Omental fat pad (tissue), 4 donors: Measurements from ENCODE around the gene SERPINA5. TPM values are rescaled to one million over a fixed set of nuclear protein-coding genes. Genes with fewer than 3 reads are reported as not detected.

ENCODE experiments used
- ATAC-seq: fragments of 150-250 bp; one replicate; pipeline ENCODE4 v1.9.1; 2016; ENCODE audit warnings: mild to moderate bottlenecking, moderate library complexity; ENCODE audit not compliant: low FRiP score
- DNase-seq: peaks from one replicate; pipeline ENCODE4 v3.0.0-alpha.2; 2019; ENCODE audit warnings: low spot score
- CTCF ChIP-seq, 3 donors: fragments of 450-650 bp; IDR thresholded peaks; one replicate each; pipeline ENCODE4 v1.5.1; 2016 to 2017; ENCODE audit warnings: antibody characterized with exemption in 3 of 3, mild to moderate bottlenecking in 3 of 3, moderate library complexity in 2 of 3
- total RNA-seq, 4 donors: library from RNA; depleted of rRNA; stranded (reverse); fragments of >200 nt; gene quantifications; one replicate each; pipeline ENCODE4 v1.1.0, GENCODE V29; 2016

The SERPINA5 gene
- total RNA-seq, 4 donors from 2014 or later, result 0.24 to 4.3 (median 0.48) TPM

- TF ChIP-seq CTCF (IDR thresholded peaks at IDR 0.05), result no peak
- no peak for DNase-seq
- no peak for ATAC-seq
Measured at GRCh38 chr14:94617988-94618822, 37.0 kb downstream of the SERPINA5 start.

- TF ChIP-seq CTCF (IDR thresholded peaks at IDR 0.05), result no peak
- ATAC-seq (no peak), DNase-seq (no peak)
Measured at GRCh38 chr14:94619297-94619696, 38.1 kb downstream of the SERPINA5 start.

GRCh38 chr14:94620597-94620996, 39.4 kb downstream of the SERPINA5 start:
- DNase-seq, result no peak
- ATAC-seq, result no peak
- no peak for TF ChIP-seq CTCF (IDR thresholded peaks at IDR 0.05)

GRCh38 chr14:94621358-94622134, 40.3 kb downstream of the SERPINA5 start:
- no peak for DNase-seq
- ATAC-seq, result no peak
- TF ChIP-seq CTCF (IDR thresholded peaks at IDR 0.05), result no peak

- no peak for TF ChIP-seq CTCF (IDR thresholded peaks at IDR 0.05)
- ATAC-seq (no peak), DNase-seq (no peak)
Measured at GRCh38 chr14:94622653-94623421, 41.6 kb downstream of the SERPINA5 start.

GRCh38 chr14:94623422-94623809, 42.2 kb downstream of the SERPINA5 start:
- no peak for ATAC-seq
- DNase-seq, result no peak
- no peak for TF ChIP-seq CTCF (IDR thresholded peaks at IDR 0.05)
